Lower leg skin (tissue), 3 donors: Measurements from ENCODE around the gene PTX3.

Source experiments
- CTCF ChIP-seq, 3 donors: fragments of 450-650 bp; IDR thresholded peaks; one replicate each; pipeline ENCODE4 v1.5.1; 2016; ENCODE audit warnings: antibody characterized with exemption in 3 of 3, mild to moderate bottlenecking in 3 of 3, moderate library complexity in 2 of 3
- POLR2A ChIP-seq, 2 donors: fragments of 450-650 bp; IDR thresholded peaks; one replicate each; pipeline ENCODE4 v1.6.1; 2016 to 2017; ENCODE audit warnings: antibody characterized with exemption in 2 of 2, mild to moderate bottlenecking in 1 of 2, moderate library complexity in 1 of 2

GRCh38 chr3:157471064-157471463 is 34.4 kb downstream of the PTX3 start:
- no peak for TF ChIP-seq CTCF (IDR thresholded peaks at IDR 0.05)
- no peak for TF ChIP-seq POLR2A (IDR thresholded peaks at IDR 0.05)
